Loucy (cell line): Measurements from ENCODE around the gene BFSP1.

Source experiments
- CTCF ChIP-seq: fragments of 200-600 bp; sonication (generic); conservative IDR thresholded peaks from 2 replicates; pipeline ENCODE4 v1.5.1; 2014; ENCODE audit warnings: mild to moderate bottlenecking, antibody characterized with exemption, low read length
- EZH2phosphoT487 ChIP-seq: fragments of 200-600 bp; IDR thresholded peaks from 2 replicates; pipeline ENCODE4 v1.6.1; 2018; ENCODE audit warnings: antibody characterized with exemption, mild to moderate bottlenecking, moderate library complexity, borderline replicate concordance

DNA sequence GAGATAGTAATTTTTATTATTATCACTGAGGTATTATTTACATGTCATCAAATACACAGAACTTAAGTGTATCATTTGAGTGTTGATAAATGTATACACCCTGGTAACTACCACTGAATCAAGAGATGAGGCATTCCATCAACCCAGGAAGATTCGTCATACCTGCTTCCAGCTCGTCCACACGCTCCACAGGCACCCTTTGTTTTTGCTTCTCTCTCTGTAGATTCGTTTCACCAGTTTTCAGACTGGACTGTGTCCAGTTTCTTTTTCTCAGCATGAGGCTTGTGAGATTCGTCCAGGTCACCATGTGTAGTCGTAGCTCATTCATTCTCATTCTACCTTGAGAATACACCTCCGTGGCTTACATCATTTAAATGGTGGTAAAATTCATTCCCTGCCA, 64.5 kb downstream of the BFSP1 start:
- TF ChIP-seq CTCF (no peak), EZH2phosphoT487 (no peak)
